Activated CD4-positive, alpha-beta T cell treated with anti-CD3 and anti-CD28 coated beads for 1 hour (primary cell): Measurements from ENCODE around the gene BMX.

Experiments
- DNase-seq: peaks from one replicate; pipeline ENCODE4 v3.0.0-alpha.2; 2020

Gene BMX

GRCh38 chrX:15500497-15500966, at the start of gene BMX:
TSS of gene BMX (plus strand) at chrX:15500807. CDS start at chrX:15508354, 7,547 bp downstream.
- no peak for DNase-seq

- DNase-seq: no peak
Observed at GRCh38 chrX:15451913-15452312, 48.7 kb upstream of the BMX start.

GRCh38 chrX:15464704-15465103, 35.9 kb upstream of the BMX start:
- no peak for DNase-seq

- DNase-seq: no peak
Observed at GRCh38 chrX:15465347-15465746, 35.3 kb upstream of the BMX start.

GRCh38 chrX:15465896-15466651, 34.5 kb upstream of the BMX start:
- no peak for DNase-seq

- no peak for DNase-seq
Observed at GRCh38 chrX:15468036-15468435, 32.6 kb upstream of the BMX start.

GRCh38 chrX:15469613-15470012, 31.0 kb upstream of the BMX start:
- no peak for DNase-seq

GRCh38 chrX:15471028-15471427, 29.6 kb upstream of the BMX start:
- DNase-seq: peak; percentile 24

GRCh38 chrX:15472531-15472930, 28.1 kb upstream of the BMX start:
- DNase-seq: no peak

- DNase-seq: no peak
Observed at GRCh38 chrX:15474028-15474427, 26.6 kb upstream of the BMX start.

GRCh38 chrX:15475021-15475420, 25.6 kb upstream of the BMX start:
- no peak for DNase-seq

- no peak for DNase-seq
Observed at GRCh38 chrX:15475486-15475885, 25.1 kb upstream of the BMX start.

GRCh38 chrX:15483891-15484290, 16.7 kb upstream of the BMX start:
- DNase-seq: no peak

- DNase-seq: no peak
Observed at GRCh38 chrX:15492469-15492868, 8.1 kb upstream of the BMX start.

- DNase-seq: peak; percentile 17
Observed at GRCh38 chrX:15493118-15493962, 7.3 kb upstream of the BMX start, which contains the start of gene PIR. TSS of gene PIR (minus strand) at chrX:15493333. CDS start at chrX:15491257, 2,076 bp downstream.

- DNase-seq: no peak
Observed at GRCh38 chrX:15495801-15496200, 4.8 kb upstream of the BMX start.

- DNase-seq: no peak
Observed at GRCh38 chrX:15496824-15497223, 3.8 kb upstream of the BMX start.

GRCh38 chrX:15497865-15498264, 2.7 kb upstream of the BMX start:
- DNase-seq: peak; percentile 10

GRCh38 chrX:15498741-15499140, 1.9 kb upstream of the BMX start:
- no peak for DNase-seq

- DNase-seq: no peak
Observed at GRCh38 chrX:15499976-15500375, 631 bp upstream of the BMX start.

- no peak for DNase-seq
Observed at GRCh38 chrX:15501506-15501905, 899 bp downstream of the BMX start.

GRCh38 chrX:15504661-15505060, 4.1 kb downstream of the BMX start:
- DNase-seq: no peak

GRCh38 chrX:15505101-15505500, 4.5 kb downstream of the BMX start:
- no peak for DNase-seq

- DNase-seq: no peak
Observed at GRCh38 chrX:15507005-15507404, 6.4 kb downstream of the BMX start.
